Astrocyte of the spinal cord (primary cell): ENCODE data around the gene C5.

Experiments used
- DNase-seq: peaks from one replicate; pipeline ENCODE4 v3.0.0; 2011; ENCODE audit warnings: low read depth, low spot score
- H3K4me3 ChIP-seq: 2 replicates; pipeline ENCODE4 v1.5.1; 2011; ENCODE audit warnings: low read depth, mild to moderate bottlenecking, low read length, moderate library complexity
- in situ Hi-C: cut with HindIII; loops from 2 replicates; pipeline ENCODE4 v1.10.0; 2017; ENCODE audit warnings: low sequenced_read_pairs
- TF ChIP-seq, protein P1 (sequence below): IDR thresholded peaks from 2 replicates; pipeline ENCODE4 v1.5.1; 2012; ENCODE audit warnings: low read depth, mild to moderate bottlenecking, low read length, inconsistent platforms

The C5 gene

GRCh38 chr9:120920806-120921178, 129.3 kb downstream of the C5 start:
- DNase-seq = no peak
- TF ChIP-seq, protein P1, sequence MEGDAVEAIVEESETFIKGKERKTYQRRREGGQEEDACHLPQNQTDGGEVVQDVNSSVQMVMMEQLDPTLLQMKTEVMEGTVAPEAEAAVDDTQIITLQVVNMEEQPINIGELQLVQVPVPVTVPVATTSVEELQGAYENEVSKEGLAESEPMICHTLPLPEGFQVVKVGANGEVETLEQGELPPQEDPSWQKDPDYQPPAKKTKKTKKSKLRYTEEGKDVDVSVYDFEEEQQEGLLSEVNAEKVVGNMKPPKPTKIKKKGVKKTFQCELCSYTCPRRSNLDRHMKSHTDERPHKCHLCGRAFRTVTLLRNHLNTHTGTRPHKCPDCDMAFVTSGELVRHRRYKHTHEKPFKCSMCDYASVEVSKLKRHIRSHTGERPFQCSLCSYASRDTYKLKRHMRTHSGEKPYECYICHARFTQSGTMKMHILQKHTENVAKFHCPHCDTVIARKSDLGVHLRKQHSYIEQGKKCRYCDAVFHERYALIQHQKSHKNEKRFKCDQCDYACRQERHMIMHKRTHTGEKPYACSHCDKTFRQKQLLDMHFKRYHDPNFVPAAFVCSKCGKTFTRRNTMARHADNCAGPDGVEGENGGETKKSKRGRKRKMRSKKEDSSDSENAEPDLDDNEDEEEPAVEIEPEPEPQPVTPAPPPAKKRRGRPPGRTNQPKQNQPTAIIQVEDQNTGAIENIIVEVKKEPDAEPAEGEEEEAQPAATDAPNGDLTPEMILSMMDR = no peak
- H3K4me3 ChIP-seq = no peak overlapping the region
- in situ Hi-C loops = no loop called here

DNA sequence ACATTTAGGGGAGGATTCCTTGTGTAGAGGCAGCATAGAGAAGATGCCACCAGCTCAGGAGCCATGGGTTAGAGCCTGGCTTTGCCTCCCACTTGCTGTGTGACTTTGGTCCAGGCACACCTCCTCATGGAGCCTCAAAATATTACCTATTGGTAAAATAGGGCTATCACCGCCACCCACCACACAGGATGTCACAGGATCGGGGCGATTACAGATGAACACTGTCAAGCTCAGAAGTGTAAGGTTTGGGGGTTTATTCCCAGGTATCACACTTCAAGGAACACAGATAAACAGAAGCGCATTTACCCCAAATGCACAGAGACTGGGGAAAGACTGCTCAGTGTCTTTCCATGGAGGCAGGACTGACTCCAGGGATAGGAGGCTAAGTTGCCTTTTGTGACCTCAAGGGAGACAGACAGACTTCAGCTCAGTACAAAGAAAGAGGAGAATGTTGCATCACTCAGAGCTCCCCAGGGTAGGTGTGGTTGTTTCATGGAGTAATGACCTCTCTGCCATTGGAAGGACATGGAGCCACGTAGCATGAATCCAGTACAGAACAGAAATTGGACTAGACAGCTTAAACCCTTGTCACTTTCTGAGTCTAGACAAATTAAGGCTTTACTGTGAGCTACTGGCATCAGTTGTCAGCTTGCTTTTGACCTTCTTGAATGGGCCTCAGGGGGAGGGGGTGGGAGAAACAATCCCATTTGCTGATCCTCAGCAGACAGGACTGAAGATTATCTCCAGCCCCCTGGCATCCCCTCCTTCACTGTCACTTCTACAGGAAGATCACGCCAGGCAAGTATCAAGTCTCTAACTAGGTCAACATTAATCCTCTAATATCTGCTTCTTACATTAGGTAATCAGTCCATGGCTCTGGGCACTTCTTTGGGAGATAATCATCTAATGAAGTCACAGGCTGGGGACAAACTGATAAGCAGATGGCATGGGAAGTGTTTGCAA, 130.0 kb downstream of the C5 start:
- TF ChIP-seq, protein P1 = no peak
- no peak overlapping the region for H3K4me3 ChIP-seq
- in situ Hi-C loops = no loop called here
- no peak for DNase-seq

- no peak for DNase-seq
- TF ChIP-seq, protein P1 = no peak
- no peak overlapping the region for H3K4me3 ChIP-seq
- in situ Hi-C loops = no loop called here
These were observed 130.9 kb downstream of the C5 start for GRCh38 chr9:120918931-120919842.

DNA sequence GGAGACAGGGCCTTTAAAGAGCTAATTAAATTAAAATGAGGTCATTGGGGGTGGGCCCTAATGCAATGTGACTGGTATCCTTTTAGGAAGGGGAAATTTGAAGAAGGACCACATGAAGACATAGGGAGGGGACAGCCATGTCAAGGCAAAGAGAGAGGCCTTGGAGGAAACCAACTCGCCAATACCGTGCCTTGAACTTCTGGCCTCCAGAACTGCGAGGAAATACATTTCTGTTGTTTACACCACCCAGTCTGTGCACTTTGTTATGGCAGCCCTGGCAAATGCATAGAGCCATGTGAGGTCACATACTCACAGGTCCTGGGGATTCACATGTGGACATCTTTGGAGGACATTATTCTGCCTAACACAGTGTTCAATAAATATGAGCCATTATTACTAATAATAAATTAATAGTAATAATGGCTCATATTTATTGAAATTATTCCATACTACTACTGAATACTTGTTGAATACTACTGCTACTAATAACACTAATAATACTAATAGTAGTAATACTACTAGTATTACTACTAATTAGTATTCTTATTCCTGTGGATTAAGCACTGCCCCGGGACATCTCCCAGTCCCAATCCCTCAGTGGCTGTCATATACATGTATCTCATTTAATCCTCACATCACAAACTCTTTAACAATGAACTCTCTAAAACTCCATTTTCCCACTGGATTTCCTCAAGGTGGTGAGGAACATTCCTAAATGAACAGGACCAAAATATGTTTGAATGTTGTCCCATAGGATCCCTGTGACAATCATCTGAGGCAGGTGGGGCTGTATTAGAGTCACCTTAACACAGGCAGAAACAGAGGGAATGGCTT, 131.9 kb downstream of the C5 start:
- TF ChIP-seq, protein P1 = no peak
- in situ Hi-C loops = no loop called here
- no peak for DNase-seq
- no peak overlapping the region for H3K4me3 ChIP-seq

DNA sequence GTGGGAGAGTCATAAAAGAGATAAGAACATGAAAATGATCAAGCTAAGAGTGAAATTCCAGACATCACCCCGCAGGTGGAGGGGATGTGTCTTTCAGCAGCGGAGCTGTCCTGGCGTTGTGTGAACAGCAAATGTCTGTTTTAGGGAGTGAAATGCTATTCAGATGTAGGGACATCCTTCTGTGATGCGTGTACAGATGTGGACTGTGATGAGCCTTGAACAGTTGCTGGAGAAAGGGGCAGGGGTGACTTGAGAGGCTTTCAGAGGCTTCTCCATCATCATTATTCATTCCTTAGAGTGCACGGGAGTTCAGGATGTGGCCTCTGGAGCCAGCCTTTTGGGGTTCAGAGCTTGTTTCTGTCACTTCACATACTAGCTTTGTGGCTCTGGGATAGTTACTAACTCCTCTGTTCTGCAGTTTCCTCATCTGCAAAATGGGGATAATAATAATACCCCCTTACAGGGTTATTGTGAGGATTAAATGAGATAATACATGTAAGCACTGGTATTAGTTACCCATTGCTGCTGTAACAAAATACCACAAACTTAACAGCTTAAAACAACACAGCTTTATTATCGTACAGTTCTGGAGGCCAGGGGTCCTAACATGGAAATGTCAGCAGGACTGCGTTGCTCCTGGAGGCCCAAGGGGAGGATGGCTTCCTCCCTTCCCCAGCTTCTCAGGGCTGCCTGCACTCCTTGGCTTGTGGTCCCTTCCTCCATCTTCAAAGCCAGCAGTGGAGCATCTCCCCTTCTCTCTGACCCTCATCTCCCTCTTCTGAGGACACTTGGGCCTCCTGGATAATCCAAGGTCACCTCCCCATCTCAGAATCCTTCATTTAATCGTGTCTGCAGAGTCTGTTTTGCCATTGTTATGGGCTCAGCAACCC, 132.8 kb downstream of the C5 start:
- TF ChIP-seq, protein P1 = no peak
- DNase-seq = no peak
- in situ Hi-C loops = no loop called here
- no peak overlapping the region for H3K4me3 ChIP-seq
